Measurements from ENCODE around the gene BHLHE41.

BHLHE41 gene

DNA sequence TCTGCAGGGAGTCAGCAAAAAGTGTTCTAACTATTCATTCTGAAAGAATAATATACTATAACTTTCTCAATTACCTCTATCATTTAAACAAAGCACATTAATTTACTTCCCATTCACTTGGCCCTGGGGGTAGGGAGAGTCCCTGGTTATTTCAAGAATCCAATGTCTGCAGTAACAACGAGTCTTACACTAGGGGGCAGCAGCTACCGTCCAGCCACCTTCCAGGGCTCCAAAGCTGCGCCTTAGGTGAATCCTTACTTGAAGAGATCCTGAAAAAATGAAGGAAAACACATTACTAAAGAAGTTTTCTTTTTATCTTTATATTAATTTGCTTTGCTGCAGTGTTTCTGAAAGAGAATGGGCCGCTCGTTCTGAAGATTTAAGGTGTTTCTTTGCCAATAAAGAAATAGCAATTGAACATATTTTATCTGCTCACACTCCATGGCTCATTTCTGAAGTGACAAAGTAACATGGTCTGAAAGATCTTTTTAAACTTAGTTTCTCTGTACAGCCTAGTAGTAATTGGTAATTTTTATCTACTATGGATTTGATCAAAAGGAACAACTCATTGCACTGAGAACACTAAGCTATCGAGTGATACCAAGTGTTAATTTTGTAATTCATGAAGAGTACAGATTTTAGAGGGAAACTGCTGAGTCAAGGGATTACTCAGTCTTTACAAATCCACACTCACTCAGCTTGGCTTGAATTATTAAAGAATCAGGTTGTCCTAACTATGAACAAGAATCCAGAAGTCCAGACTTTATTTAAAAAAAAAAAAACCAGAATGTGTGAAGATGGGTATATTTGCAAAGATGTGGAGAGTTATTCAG lies 27.6 kb downstream of the BHLHE41 start:
- no peak overlapping the region for H3K4me2 ChIP-seq (ENCODE audit: low read depth, low read length, poor library complexity, severe bottlenecking)
- H3K4me1 ChIP-seq (ENCODE audit: insufficient read depth, low read length, poor library complexity, severe bottlenecking): no peaks in the 10 kb centered on the region
- 0 out of 2 replicates have a peak overlapping the region, but pooled peaks have one; percentile 34 for H2AFZ ChIP-seq (ENCODE audit: low read length)
- H3K9ac ChIP-seq (ENCODE audit: low read depth, low read length, poor library complexity, severe bottlenecking): no peak overlapping the region
- no peak for TF ChIP-seq EZH2phosphoT487 (IDR thresholded peaks at IDR 0.05; ENCODE audit: borderline replicate concordance)
- TF ChIP-seq, protein P1, sequence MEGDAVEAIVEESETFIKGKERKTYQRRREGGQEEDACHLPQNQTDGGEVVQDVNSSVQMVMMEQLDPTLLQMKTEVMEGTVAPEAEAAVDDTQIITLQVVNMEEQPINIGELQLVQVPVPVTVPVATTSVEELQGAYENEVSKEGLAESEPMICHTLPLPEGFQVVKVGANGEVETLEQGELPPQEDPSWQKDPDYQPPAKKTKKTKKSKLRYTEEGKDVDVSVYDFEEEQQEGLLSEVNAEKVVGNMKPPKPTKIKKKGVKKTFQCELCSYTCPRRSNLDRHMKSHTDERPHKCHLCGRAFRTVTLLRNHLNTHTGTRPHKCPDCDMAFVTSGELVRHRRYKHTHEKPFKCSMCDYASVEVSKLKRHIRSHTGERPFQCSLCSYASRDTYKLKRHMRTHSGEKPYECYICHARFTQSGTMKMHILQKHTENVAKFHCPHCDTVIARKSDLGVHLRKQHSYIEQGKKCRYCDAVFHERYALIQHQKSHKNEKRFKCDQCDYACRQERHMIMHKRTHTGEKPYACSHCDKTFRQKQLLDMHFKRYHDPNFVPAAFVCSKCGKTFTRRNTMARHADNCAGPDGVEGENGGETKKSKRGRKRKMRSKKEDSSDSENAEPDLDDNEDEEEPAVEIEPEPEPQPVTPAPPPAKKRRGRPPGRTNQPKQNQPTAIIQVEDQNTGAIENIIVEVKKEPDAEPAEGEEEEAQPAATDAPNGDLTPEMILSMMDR (conservative IDR thresholded peaks at IDR 0.05; ENCODE audit: low read length): peak; percentile 98
- no peaks in the 10 kb centered on the region for H3F3A ChIP-seq (ENCODE audit: low read depth)
- H4K20me1 ChIP-seq (ENCODE audit: insufficient read depth, low read length, poor library complexity, severe bottlenecking): no peaks in the 10 kb centered on the region
- no peaks in the 10 kb centered on the region for H3K9me2 ChIP-seq (replicated peaks; ENCODE audit: low read depth, low read length)
- H3K27me3 ChIP-seq (ENCODE audit: insufficient read depth, low read length, poor library complexity, severe bottlenecking): no peaks in the 10 kb centered on the region
- H3K36me3 ChIP-seq (ENCODE audit: insufficient read depth, low read length): no peaks in the 10 kb centered on the region
- H3K9me3 ChIP-seq (ENCODE audit: insufficient read depth, low read depth, low read length): no peaks in the 10 kb centered on the region
- no peaks in the 10 kb centered on the region for H3K79me2 ChIP-seq (ENCODE audit: insufficient read depth, low read length)
- no peak overlapping the region for H3K4me3 ChIP-seq (ENCODE audit: low read length, poor library complexity, severe bottlenecking)

DNA sequence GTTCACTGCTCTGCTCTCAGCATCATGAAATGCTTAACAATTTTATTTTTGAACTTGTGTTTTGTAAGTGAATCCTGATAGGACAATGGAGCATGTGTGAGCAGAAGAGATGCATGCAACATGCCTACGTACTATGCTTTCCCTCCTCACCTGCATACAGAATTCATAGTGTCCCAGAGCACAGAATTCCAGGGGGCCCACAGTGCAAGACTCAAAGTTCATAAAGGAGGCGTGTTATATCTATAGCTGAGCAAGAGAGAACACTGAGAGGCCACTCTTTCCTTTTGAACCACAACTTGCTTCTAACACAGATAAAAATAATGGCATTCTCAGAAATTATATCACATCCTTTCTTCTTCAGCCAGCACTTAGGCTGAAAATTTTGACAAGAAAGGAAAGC lies 28.8 kb downstream of the BHLHE41 start:
- no peaks in the 10 kb centered on the region for H3K36me3 ChIP-seq (ENCODE audit: insufficient read depth, low read length)
- no peak overlapping the region for H3K9ac ChIP-seq (ENCODE audit: low read depth, low read length, poor library complexity, severe bottlenecking)
- H3K4me1 ChIP-seq (ENCODE audit: insufficient read depth, low read length, poor library complexity, severe bottlenecking): no peaks in the 10 kb centered on the region
- H3K9me2 ChIP-seq (replicated peaks; ENCODE audit: low read depth, low read length): no peaks in the 10 kb centered on the region
- no peak overlapping the region for H3K4me2 ChIP-seq (ENCODE audit: low read depth, low read length, poor library complexity, severe bottlenecking)
- no peaks in the 10 kb centered on the region for H3F3A ChIP-seq (ENCODE audit: low read depth)
- no peak overlapping the region for H3K4me3 ChIP-seq (ENCODE audit: low read length, poor library complexity, severe bottlenecking)
- H2AFZ ChIP-seq (ENCODE audit: low read length): no peak overlapping the region
- H3K79me2 ChIP-seq (ENCODE audit: insufficient read depth, low read length): no peaks in the 10 kb centered on the region
- TF ChIP-seq, protein P1 (conservative IDR thresholded peaks at IDR 0.05; ENCODE audit: low read length): no peak
- no peaks in the 10 kb centered on the region for H3K27me3 ChIP-seq (ENCODE audit: insufficient read depth, low read length, poor library complexity, severe bottlenecking)
- no peaks in the 10 kb centered on the region for H3K9me3 ChIP-seq (ENCODE audit: insufficient read depth, low read depth, low read length)
- H4K20me1 ChIP-seq (ENCODE audit: insufficient read depth, low read length, poor library complexity, severe bottlenecking): no peaks in the 10 kb centered on the region

DNA sequence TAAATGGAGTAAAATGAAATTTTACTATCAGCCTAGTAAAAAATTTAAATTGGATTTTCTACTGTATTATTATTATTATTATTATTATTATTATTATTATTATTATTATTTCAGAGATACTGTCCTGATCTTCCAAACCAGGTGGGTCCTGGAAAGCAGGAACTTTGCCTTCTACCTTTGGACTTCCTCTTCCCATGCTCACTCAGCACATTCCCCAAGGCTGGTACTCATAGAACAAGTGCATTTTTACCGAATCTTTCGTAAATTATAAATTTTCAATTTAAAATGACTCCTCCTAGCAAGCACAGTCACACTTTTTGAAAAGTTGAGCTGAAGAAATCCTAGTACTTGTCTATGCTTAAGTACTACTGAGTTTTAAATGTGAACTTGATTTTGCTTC lies 29.7 kb downstream of the BHLHE41 start:
- no peak overlapping the region for H2AFZ ChIP-seq (ENCODE audit: low read length)
- H4K20me1 ChIP-seq (ENCODE audit: insufficient read depth, low read length, poor library complexity, severe bottlenecking): no peaks in the 10 kb centered on the region
- H3K9me2 ChIP-seq (replicated peaks; ENCODE audit: low read depth, low read length): no peaks in the 10 kb centered on the region
- H3K79me2 ChIP-seq (ENCODE audit: insufficient read depth, low read length): no peaks in the 10 kb centered on the region
- no peaks in the 10 kb centered on the region for H3K36me3 ChIP-seq (ENCODE audit: insufficient read depth, low read length)
- H3K9me3 ChIP-seq (ENCODE audit: insufficient read depth, low read depth, low read length): no peaks in the 10 kb centered on the region
- H3K4me3 ChIP-seq (ENCODE audit: low read length, poor library complexity, severe bottlenecking): no peak overlapping the region
- TF ChIP-seq, protein P1 (conservative IDR thresholded peaks at IDR 0.05; ENCODE audit: low read length): no peak
- TF ChIP-seq EZH2phosphoT487 (IDR thresholded peaks at IDR 0.05; ENCODE audit: borderline replicate concordance): no peak
- H3K4me1 ChIP-seq (ENCODE audit: insufficient read depth, low read length, poor library complexity, severe bottlenecking): no peaks in the 10 kb centered on the region
- H3K27me3 ChIP-seq (ENCODE audit: insufficient read depth, low read length, poor library complexity, severe bottlenecking): no peaks in the 10 kb centered on the region
- no peak overlapping the region for H3K4me2 ChIP-seq (ENCODE audit: low read depth, low read length, poor library complexity, severe bottlenecking)
- H3K9ac ChIP-seq (ENCODE audit: low read depth, low read length, poor library complexity, severe bottlenecking): no peak overlapping the region
- H3F3A ChIP-seq (ENCODE audit: low read depth): no peaks in the 10 kb centered on the region

All from Loucy (cell line).